ENCODE measurements around the gene PAX5.

The PAX5 gene

GRCh38 chr9:36788534-36788933 lies 245.5 kb downstream of the PAX5 start:
- DNase-seq (ENCODE audit: low spot score), result no peak
- in situ Hi-C loops (cut with MboI; ENCODE audit: low pct_unique_long_range_greater_than_20kb, low sequenced_read_pairs, unreplicated experiment), result no loop called here
- TF ChIP-seq, protein P1, sequence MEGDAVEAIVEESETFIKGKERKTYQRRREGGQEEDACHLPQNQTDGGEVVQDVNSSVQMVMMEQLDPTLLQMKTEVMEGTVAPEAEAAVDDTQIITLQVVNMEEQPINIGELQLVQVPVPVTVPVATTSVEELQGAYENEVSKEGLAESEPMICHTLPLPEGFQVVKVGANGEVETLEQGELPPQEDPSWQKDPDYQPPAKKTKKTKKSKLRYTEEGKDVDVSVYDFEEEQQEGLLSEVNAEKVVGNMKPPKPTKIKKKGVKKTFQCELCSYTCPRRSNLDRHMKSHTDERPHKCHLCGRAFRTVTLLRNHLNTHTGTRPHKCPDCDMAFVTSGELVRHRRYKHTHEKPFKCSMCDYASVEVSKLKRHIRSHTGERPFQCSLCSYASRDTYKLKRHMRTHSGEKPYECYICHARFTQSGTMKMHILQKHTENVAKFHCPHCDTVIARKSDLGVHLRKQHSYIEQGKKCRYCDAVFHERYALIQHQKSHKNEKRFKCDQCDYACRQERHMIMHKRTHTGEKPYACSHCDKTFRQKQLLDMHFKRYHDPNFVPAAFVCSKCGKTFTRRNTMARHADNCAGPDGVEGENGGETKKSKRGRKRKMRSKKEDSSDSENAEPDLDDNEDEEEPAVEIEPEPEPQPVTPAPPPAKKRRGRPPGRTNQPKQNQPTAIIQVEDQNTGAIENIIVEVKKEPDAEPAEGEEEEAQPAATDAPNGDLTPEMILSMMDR (IDR thresholded peaks at IDR 0.05; ENCODE audit: extremely low read depth, insufficient read depth, missing control alignments), result peak; percentile 40

DNA sequence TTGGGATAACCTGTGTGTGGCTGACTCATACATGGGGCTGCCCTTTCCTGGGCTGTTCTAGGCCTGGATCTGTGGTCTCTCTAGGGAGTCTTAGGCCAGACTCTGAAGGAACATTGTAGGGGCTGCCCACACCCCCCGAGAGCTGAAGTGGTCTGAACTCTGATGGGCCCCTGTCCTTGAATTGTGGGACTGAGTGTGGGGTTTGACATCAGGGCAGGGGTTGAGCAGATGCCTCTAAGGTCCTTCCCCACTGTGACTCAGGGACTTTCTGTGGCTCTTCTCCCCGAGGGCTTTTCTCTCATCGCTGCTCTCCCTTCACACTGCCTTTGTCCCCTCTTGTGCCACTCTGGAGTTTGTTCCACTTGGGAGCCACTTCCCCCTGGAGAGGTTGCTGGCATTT lies 246.4 kb downstream of the PAX5 start:
- in situ Hi-C loops (cut with MboI; ENCODE audit: low pct_unique_long_range_greater_than_20kb, low sequenced_read_pairs, unreplicated experiment), result no loop called here
- DNase-seq (ENCODE audit: low spot score), result no peak
- TF ChIP-seq, protein P1 (IDR thresholded peaks at IDR 0.05; ENCODE audit: extremely low read depth, insufficient read depth, missing control alignments), result no peak

All from GM13977 (cell line).